A673 (cell line): ENCODE results near the gene SYT7. TPM values are rescaled to one million over a fixed set of nuclear protein-coding genes. Genes with fewer than 3 reads are reported as not detected.

Source experiments
- BruUV-seq: library from RNA; stranded (reverse); fragments of 400-500 nt; replicated peaks from 2 replicates; lab custom pipeline; 2021; lab: Mats Ljungman, UMichigan
- CTCF ChIA-PET: fragments of 300-600 bp; sonication (Branson Sonifier 250); formaldehyde crosslinking; loops from one replicate; lab custom pipeline; 2022; ENCODE audit warnings: antibody characterized with exemption; lab: Charles Lee
- POLR2A ChIA-PET: fragments of 300-600 bp; sonication (Branson Sonifier 250); formaldehyde crosslinking; loops from one replicate; lab custom pipeline; 2022; ENCODE audit warnings: antibody characterized with exemption; ENCODE audit not compliant: low non-redundant PET; lab: Charles Lee
- DNase-seq: peaks from one replicate; pipeline ENCODE4 v3.0.0-alpha.2; 2015; ENCODE audit warnings: low spot score
- H3K27ac ChIP-seq: fragments of 200-600 bp; sonication (generic); 2 replicates; pipeline ENCODE4 v1.5.1; 2016; ENCODE audit warnings: mixed run types, low read depth, mild to moderate bottlenecking, mixed read lengths, antibody characterized with exemption, low read length; ENCODE audit not compliant: poor library complexity, severe bottlenecking
- H3K27me3 ChIP-seq: fragments of 200-600 bp; sonication (generic); replicated peaks from 2 replicates; pipeline ENCODE4 v1.6.1; 2017; ENCODE audit warnings: mixed run types, low read depth, mild to moderate bottlenecking, mixed read lengths, antibody characterized with exemption, low read length; ENCODE audit not compliant: insufficient read depth, poor library complexity
- H3K36me3 ChIP-seq: fragments of 200-600 bp; sonication (generic); 2 replicates; pipeline ENCODE4 v1.6.1; 2016; ENCODE audit warnings: mixed run types, mild to moderate bottlenecking, mixed read lengths, antibody characterized with exemption, low read length; ENCODE audit not compliant: insufficient read depth, poor library complexity, severe bottlenecking
- H3K4me1 ChIP-seq: fragments of 200-600 bp; sonication (generic); 2 replicates; pipeline ENCODE4 v1.6.1; 2017; ENCODE audit warnings: mixed run types, mild to moderate bottlenecking, mixed read lengths, antibody characterized with exemption, low read length; ENCODE audit not compliant: insufficient read depth, poor library complexity, severe bottlenecking
- H3K4me3 ChIP-seq: fragments of 200-600 bp; sonication (generic); 2 replicates; pipeline ENCODE4 v1.5.1; 2016; ENCODE audit warnings: low read depth, mixed run types, mild to moderate bottlenecking, mixed read lengths, low read length; ENCODE audit not compliant: poor library complexity, severe bottlenecking
- H3K9me3 ChIP-seq: fragments of 200-600 bp; sonication (generic); 2 replicates; pipeline ENCODE4 v1.6.1; 2016; ENCODE audit warnings: mixed run types, low read depth, mild to moderate bottlenecking, mixed read lengths, antibody characterized with exemption, low read length; ENCODE audit not compliant: poor library complexity, severe bottlenecking
- EZH2 ChIP-seq: fragments of 200-600 bp; sonication (generic); IDR thresholded peaks from 2 replicates; pipeline ENCODE4 v1.6.1; 2017; ENCODE audit warnings: borderline replicate concordance, low read depth, mild to moderate bottlenecking, mixed read lengths, antibody characterized with exemption, low read length; ENCODE audit not compliant: poor library complexity, severe bottlenecking
- intact Hi-C: fragments of 100-400 bp; cut with micrococcal nuclease; formaldehyde crosslinking; loops from one replicate; pipeline ENCODE4 v1.10.0; 2022; ENCODE audit not compliant: unreplicated experiment
- total RNA-seq: library from RNA; stranded (reverse); gene quantifications from 2 replicates; pipeline ENCODE4 v1.2.3, GENCODE V29; 2021
- TF ChIP-seq, protein P1 (sequence below): fragments of 300-800, 200-600 bp; sonication (generic); conservative IDR thresholded peaks from 2 replicates; pipeline ENCODE4 v1.5.1; 2017; ENCODE audit warnings: low read depth, mild to moderate bottlenecking, antibody characterized with exemption, low read length, moderate library complexity, mixed read lengths

Gene SYT7
- total RNA-seq, 1 experiment from 2014 or later = 1.3 TPM

DNA sequence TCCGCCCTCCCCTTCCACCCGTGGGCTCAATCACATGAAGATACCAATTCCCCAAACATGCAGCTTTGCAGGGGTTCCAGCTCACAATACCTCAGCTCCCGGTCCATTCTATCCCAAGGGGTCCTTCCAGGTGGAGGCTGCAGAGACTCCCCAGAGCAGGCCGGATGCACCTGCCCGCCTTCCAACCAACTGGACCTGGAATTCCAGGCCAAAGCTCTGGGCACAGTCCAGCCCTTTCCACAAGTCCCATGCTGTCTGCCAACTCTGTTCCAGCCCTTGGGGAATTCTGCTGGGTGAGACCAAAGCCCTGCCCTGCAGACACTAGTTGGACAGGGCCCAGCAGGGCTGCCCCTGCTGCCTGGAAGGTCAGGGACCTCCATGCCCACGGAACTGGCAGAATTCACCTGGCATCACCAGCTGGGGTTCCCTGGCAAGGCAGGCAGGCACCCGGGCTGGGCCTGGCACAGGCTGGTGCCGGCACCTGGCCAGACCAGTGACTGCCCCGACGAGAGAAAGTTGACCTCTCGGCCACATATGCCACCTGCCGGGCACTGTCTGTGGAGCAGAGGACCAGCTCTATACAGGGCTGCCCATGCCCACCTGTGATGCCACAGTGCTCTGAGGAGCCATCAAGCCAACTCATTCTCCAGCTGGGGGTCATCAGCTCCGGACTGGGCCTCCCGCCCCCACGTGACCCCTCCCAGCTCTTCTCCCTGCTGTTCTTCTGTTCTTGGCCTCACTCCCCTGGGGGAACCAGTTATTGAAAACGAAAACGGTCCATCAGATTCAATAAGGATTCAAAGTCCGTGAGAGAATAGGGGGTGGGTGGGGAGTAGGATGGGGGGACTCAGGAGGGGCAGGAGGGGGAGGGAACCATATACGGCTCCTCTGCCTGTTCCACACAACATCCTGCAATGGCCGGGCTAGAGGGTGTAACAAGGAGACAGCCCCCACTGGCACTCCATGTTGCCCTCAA is 4.7 kb downstream of the SYT7 start:
- Histone ChIP-seq H3K9me3 (no peaks in the 10 kb centered on the region), H3K4me1 (peaks cover 6% of the 10 kb centered on the region), H3K27ac (no peak overlapping the region), H3K4me3 (no peak overlapping the region), H3K36me3 (no peaks in the 10 kb centered on the region), H3K27me3 (peaks cover 43% of the 10 kb centered on the region)
- ChIA-PET CTCF (interaction anchor here (0.5 to 1.2 kb wide), 2 partner anchors 9 to 93 kb away, joined by 3 to 4 read pairs; no protein-coding TSS in a partner anchor), POLR2A (no interaction called here)
- TF ChIP-seq EZH2 = no peak
- TF ChIP-seq, protein P1, sequence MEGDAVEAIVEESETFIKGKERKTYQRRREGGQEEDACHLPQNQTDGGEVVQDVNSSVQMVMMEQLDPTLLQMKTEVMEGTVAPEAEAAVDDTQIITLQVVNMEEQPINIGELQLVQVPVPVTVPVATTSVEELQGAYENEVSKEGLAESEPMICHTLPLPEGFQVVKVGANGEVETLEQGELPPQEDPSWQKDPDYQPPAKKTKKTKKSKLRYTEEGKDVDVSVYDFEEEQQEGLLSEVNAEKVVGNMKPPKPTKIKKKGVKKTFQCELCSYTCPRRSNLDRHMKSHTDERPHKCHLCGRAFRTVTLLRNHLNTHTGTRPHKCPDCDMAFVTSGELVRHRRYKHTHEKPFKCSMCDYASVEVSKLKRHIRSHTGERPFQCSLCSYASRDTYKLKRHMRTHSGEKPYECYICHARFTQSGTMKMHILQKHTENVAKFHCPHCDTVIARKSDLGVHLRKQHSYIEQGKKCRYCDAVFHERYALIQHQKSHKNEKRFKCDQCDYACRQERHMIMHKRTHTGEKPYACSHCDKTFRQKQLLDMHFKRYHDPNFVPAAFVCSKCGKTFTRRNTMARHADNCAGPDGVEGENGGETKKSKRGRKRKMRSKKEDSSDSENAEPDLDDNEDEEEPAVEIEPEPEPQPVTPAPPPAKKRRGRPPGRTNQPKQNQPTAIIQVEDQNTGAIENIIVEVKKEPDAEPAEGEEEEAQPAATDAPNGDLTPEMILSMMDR = no peak
- intact Hi-C loops = no loop called here
- no peak for DNase-seq
- no TSS peak for BruUV-seq

DNA sequence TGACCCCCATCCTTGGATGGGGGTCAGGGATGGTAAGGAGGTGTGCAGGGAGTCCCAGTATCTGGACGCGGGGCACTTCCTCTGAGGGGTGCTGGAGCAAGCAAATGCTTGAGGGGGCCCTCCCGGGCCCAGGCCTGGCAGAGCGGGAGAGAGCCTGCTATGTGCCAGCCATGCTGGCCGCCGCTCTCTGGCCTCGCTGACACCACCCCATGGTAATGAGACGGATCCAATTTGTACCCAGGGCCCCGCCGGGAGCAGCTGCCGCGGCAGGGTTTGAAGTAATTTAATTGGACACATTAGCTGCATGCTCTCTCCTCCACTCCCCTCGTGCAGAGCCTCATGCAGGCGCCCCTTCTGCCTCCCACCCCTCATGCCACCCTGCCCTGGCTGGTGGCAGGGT is 6.3 kb downstream of the SYT7 start:
- ChIA-PET POLR2A (no interaction called here), CTCF (no interaction called here)
- DNase-seq = no peak
- Histone ChIP-seq H3K27ac (no peak overlapping the region), H3K9me3 (no peaks in the 10 kb centered on the region), H3K36me3 (no peaks in the 10 kb centered on the region), H3K4me1 (no peaks in the 10 kb centered on the region), H3K4me3 (no peak overlapping the region), H3K27me3 (peaks cover 44% of the 10 kb centered on the region)
- intact Hi-C loops = no loop called here
- no TSS peak for BruUV-seq
- TF ChIP-seq, protein P1 = no peak

DNA sequence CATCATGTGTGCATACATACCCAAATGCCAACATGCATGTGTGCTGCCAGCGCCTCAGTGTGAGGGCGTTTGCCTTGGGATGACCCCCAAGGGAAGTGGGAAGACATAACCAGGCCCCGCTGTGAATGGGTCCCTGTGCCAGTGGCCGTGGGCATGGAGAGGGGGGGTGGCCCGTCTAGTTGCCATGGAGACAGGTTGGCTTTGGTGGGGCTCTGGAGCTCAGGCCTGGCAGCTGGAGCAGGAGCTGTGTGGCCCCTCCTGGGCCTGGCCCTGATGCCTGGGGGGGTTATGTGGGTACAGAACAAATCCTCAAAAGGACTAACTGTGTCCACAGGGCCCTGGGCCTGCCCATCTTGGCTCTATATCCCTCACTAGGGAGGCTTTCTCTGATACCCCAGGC is 8.0 kb downstream of the SYT7 start:
- POLR2A ChIA-PET = interaction anchor here (0.6 kb wide), 1 partner anchor 12 kb away, joined by 8 read pairs; no protein-coding TSS in a partner anchor
- Histone ChIP-seq H3K4me3 (no peak overlapping the region), H3K36me3 (no peaks in the 10 kb centered on the region), H3K27ac (no peak overlapping the region), H3K9me3 (no peaks in the 10 kb centered on the region), H3K27me3 (peaks cover 44% of the 10 kb centered on the region), H3K4me1 (no peaks in the 10 kb centered on the region)
- CTCF ChIA-PET = no interaction called here
- intact Hi-C loops = no loop called here
- DNase-seq = no peak
- BruUV-seq = no TSS peak
- TF ChIP-seq EZH2 = no peak
- TF ChIP-seq, protein P1 = no peak
